Stomach (tissue), 4 donors: ENCODE data around the gene EXT2.

Experiments used
- CTCF ChIP-seq, 7 experiments: fragments of 450-650 bp in 4 of 7; fragments of 200-600 bp in 3 of 7; sonication (generic) in 3 of 7; IDR thresholded peaks; one replicate each; pipeline ENCODE4 v1.5.1; 2016 to 2019; ENCODE audit warnings: antibody characterized with exemption in 7 of 7, control low read depth in 2 of 7, mild to moderate bottlenecking in 1 of 7
- EP300 ChIP-seq: sonication (generic); formaldehyde crosslinking; IDR thresholded peaks from one replicate; pipeline ENCODE4 v1.6.1; 2017; ENCODE audit warnings: antibody characterized with exemption

- TF ChIP-seq CTCF (IDR thresholded peaks at IDR 0.05) (no peak), EP300 (no peak)
These were observed 134.1 kb downstream of the EXT2 start for GRCh38 chr11:44229624-44230023.
